Measurements from ENCODE around the gene ISOC2.

Gene ISOC2

GRCh38 chr19:55477905-55478304, 16.5 kb upstream of the ISOC2 start:
- DNase-seq (ENCODE audit: low read depth in 2 of 2): no peak

- DNase-seq (ENCODE audit: low read depth in 2 of 2): peak; percentile 98 to 99
These were observed 14.8 kb upstream of the ISOC2 start, which contains the start of gene ZNF628 for GRCh38 chr19:55476100-55476775. ZNF628 (plus strand) TSS chr19:55476617; CDS start chr19:55479911, 3,294 bp downstream.

GRCh38 chr19:55474269-55475265, 13.1 kb upstream of the ISOC2 start:
- no peak for DNase-seq (ENCODE audit: low read depth in 2 of 2)

GRCh38 chr19:55473225-55474012, 12.0 kb upstream of the ISOC2 start:
- DNase-seq (ENCODE audit: low read depth in 2 of 2): no peak

- DNase-seq (ENCODE audit: low read depth in 2 of 2): no peak
These were observed 11.0 kb upstream of the ISOC2 start for GRCh38 chr19:55472463-55472862.

GRCh38 chr19:55471266-55471665, 9.8 kb upstream of the ISOC2 start:
- DNase-seq (ENCODE audit: low read depth in 2 of 2): no peak

- no peak for DNase-seq (ENCODE audit: low read depth in 2 of 2)
These were observed 6.6 kb upstream of the ISOC2 start for GRCh38 chr19:55468054-55468393.

- peak; percentile 57 to 75 for DNase-seq (ENCODE audit: low read depth in 2 of 2)
These were observed 6.0 kb upstream of the ISOC2 start for GRCh38 chr19:55467236-55468053.

- DNase-seq (ENCODE audit: low read depth in 2 of 2): no peak
These were observed 4.8 kb upstream of the ISOC2 start for GRCh38 chr19:55466241-55466614.

GRCh38 chr19:55465460-55466240, 4.2 kb upstream of the ISOC2 start:
- DNase-seq (ENCODE audit: low read depth in 2 of 2): no peak

- no peak for DNase-seq (ENCODE audit: low read depth in 2 of 2)
These were observed 3.2 kb upstream of the ISOC2 start, which contains the start of gene C19orf85 for GRCh38 chr19:55464662-55465054. C19orf85 (minus strand) TSS chr19:55464751; CDS start chr19:55464554, 197 bp downstream.

GRCh38 chr19:55464039-55464661, 2.7 kb upstream of the ISOC2 start:
- DNase-seq (ENCODE audit: low read depth in 2 of 2): no peak

- no peak for DNase-seq (ENCODE audit: low read depth in 2 of 2)
These were observed 2.2 kb upstream of the ISOC2 start for GRCh38 chr19:55463583-55464031.

- DNase-seq (ENCODE audit: low read depth in 2 of 2): no peak
These were observed 1.3 kb upstream of the ISOC2 start for GRCh38 chr19:55462722-55463121.

GRCh38 chr19:55461974-55462626, 658 bp upstream of the ISOC2 start:
- DNase-seq (ENCODE audit: low read depth in 2 of 2): no peak

GRCh38 chr19:55460670-55461258, 678 bp downstream of the ISOC2 start:
- no peak for DNase-seq (ENCODE audit: low read depth in 2 of 2)

- DNase-seq (ENCODE audit: low read depth in 2 of 2): no peak
These were observed 1.3 kb downstream of the ISOC2 start for GRCh38 chr19:55459950-55460657.

- no peak for DNase-seq (ENCODE audit: low read depth in 2 of 2)
These were observed 1.9 kb downstream of the ISOC2 start for GRCh38 chr19:55459551-55459949.
